ENCODE data around the gene IFITM1. TPM values are rescaled to one million over a fixed set of nuclear protein-coding genes. Genes with fewer than 3 reads are reported as not detected.

Gene IFITM1
- total and polyA plus RNA-seq, 8 donors: 7.0 to 224 (median 41.0) TPM

- Histone ChIP-seq H3K4me1 (peaks cover 4 to 31% (median 28%) of the 10 kb centered on the region in 4 donors), H3K9me3 (no peaks in the 10 kb centered on the region), H3K27ac (no peak overlapping the region), H3K36me3 (peaks cover 0 to 42% (median 33%) of the 10 kb centered on the region in 4 donors), H3K27me3 (peaks cover 0 to 19% (median 4%) of the 10 kb centered on the region in 3 donors), H3K4me3 (no peak overlapping the region)
- 83 to 91% (median 89%) methylated on average over 3 to 13 of the region's 13 CpGs for WGBS, 5 donors
- intact Hi-C loops (cut with DNase I; ENCODE audit: low total_unique reads): no loop called here
- TF ChIP-seq POLR2A (IDR thresholded peaks at IDR 0.05): no peak
- no peak for TF ChIP-seq EP300 (IDR thresholded peaks at IDR 0.05)
- no peak for TF ChIP-seq CTCF (IDR thresholded peaks at IDR 0.05)
- no peak for TF ChIP-seq POLR2AphosphoS5 (IDR thresholded peaks at IDR 0.05)
- DNase-seq: no peak
These were observed 23.1 kb upstream of the IFITM1 start for GRCh38 chr11:290621-291231.

GRCh38 chr11:291281-292210 is 22.3 kb upstream of the IFITM1 start:
- intact Hi-C loops (cut with DNase I; ENCODE audit: low total_unique reads): no loop called here
- peaks cover 4 to 31% (median 28%) of the 10 kb centered on the region in 4 donors for H3K4me1 ChIP-seq
- H3K27me3 ChIP-seq: peaks cover 0 to 22% (median 4%) of the 10 kb centered on the region in 3 donors
- peaks cover 0 to 42% (median 33%) of the 10 kb centered on the region in 4 donors for H3K36me3 ChIP-seq
- H3K27ac ChIP-seq: no peak overlapping the region
- no peaks in the 10 kb centered on the region for H3K9me3 ChIP-seq
- WGBS, 5 donors: 87 to 93% (median 89%) methylated on average over 38 to 44 of the region's 44 CpGs
- DNase-seq: no peak
- H3K4me3 ChIP-seq: no peak overlapping the region
- TF ChIP-seq CTCF (IDR thresholded peaks at IDR 0.05) (no peak), POLR2AphosphoS5 (IDR thresholded peaks at IDR 0.05) (no peak), POLR2A (IDR thresholded peaks at IDR 0.05) (no peak), EP300 (IDR thresholded peaks at IDR 0.05) (no peak)

- H3K4me3 ChIP-seq: no peak overlapping the region
- no peak for DNase-seq
- WGBS, 5 donors: 90 to 100% (median 91%) methylated on average over 9 to 29 of the region's 29 CpGs
These were observed 21.4 kb upstream of the IFITM1 start for GRCh38 chr11:292211-293121.

GRCh38 chr11:293271-293851 is 20.5 kb upstream of the IFITM1 start:
- no peak overlapping the region for H3K27ac ChIP-seq
- no peak overlapping the region for H3K4me3 ChIP-seq
- no peak for DNase-seq
- no peaks in the 10 kb centered on the region for H3K9me3 ChIP-seq
- TF ChIP-seq POLR2A (IDR thresholded peaks at IDR 0.05) (no peak), POLR2AphosphoS5 (IDR thresholded peaks at IDR 0.05) (no peak), EP300 (IDR thresholded peaks at IDR 0.05) (no peak), CTCF (IDR thresholded peaks at IDR 0.05) (no peak)
- H3K36me3 ChIP-seq: peaks cover 0 to 42% (median 33%) of the 10 kb centered on the region in 4 donors
- H3K4me1 ChIP-seq: peaks cover 0 to 33% (median 28%) of the 10 kb centered on the region in 4 donors
- WGBS, 5 donors: 87 to 93% (median 91%) methylated on average over 17 to 18 of the region's 18 CpGs
- intact Hi-C loops (cut with DNase I; ENCODE audit: low total_unique reads): no loop called here
- H3K27me3 ChIP-seq: peaks cover 0 to 23% (median 8%) of the 10 kb centered on the region in 3 donors

More at GRCh38 chr11:292211-293121, 21.4 kb upstream of the IFITM1 start:
- Histone ChIP-seq H3K4me1 (peaks cover 4 to 35% (median 32%) of the 10 kb centered on the region in 4 donors), H3K27ac (no peak overlapping the region), H3K36me3 (peaks cover 0 to 42% (median 33%) of the 10 kb centered on the region in 4 donors), H3K27me3 (peaks cover 0 to 23% (median 4%) of the 10 kb centered on the region in 3 donors), H3K9me3 (no peaks in the 10 kb centered on the region)
- no peak for TF ChIP-seq POLR2A (IDR thresholded peaks at IDR 0.05)
- intact Hi-C loops (cut with DNase I; ENCODE audit: low total_unique reads): no loop called here

Measured in stomach (tissue), 9 donors.